ENCODE results near the gene TSPAN18.

TSPAN18 gene

GRCh38 chr11:44752300-44752699 is 25.5 kb downstream of the TSPAN18 start:
- no peak for TF ChIP-seq POLR2A (IDR thresholded peaks at IDR 0.05; ENCODE audit: low read length)
- TF ChIP-seq GATA1 (IDR thresholded peaks at IDR 0.05; ENCODE audit: low read depth, low read length): no peak
- no peak for DNase-seq

GRCh38 chr11:44752713-44753112 is 26.0 kb downstream of the TSPAN18 start:
- no peak for DNase-seq
- TF ChIP-seq GATA1 (IDR thresholded peaks at IDR 0.05; ENCODE audit: low read depth, low read length) (no peak), POLR2A (IDR thresholded peaks at IDR 0.05; ENCODE audit: low read length) (no peak)

GRCh38 chr11:44753961-44754645 is 27.3 kb downstream of the TSPAN18 start:
- no peak for TF ChIP-seq POLR2A (IDR thresholded peaks at IDR 0.05; ENCODE audit: low read length)
- TF ChIP-seq GATA1 (IDR thresholded peaks at IDR 0.05; ENCODE audit: low read depth, low read length): no peak
- no peak for DNase-seq

- TF ChIP-seq POLR2A (IDR thresholded peaks at IDR 0.05; ENCODE audit: low read length): no peak
- no peak for TF ChIP-seq GATA1 (IDR thresholded peaks at IDR 0.05; ENCODE audit: low read depth, low read length)
- no peak for DNase-seq
These were observed 28.3 kb downstream of the TSPAN18 start for GRCh38 chr11:44754876-44755555.

DNA sequence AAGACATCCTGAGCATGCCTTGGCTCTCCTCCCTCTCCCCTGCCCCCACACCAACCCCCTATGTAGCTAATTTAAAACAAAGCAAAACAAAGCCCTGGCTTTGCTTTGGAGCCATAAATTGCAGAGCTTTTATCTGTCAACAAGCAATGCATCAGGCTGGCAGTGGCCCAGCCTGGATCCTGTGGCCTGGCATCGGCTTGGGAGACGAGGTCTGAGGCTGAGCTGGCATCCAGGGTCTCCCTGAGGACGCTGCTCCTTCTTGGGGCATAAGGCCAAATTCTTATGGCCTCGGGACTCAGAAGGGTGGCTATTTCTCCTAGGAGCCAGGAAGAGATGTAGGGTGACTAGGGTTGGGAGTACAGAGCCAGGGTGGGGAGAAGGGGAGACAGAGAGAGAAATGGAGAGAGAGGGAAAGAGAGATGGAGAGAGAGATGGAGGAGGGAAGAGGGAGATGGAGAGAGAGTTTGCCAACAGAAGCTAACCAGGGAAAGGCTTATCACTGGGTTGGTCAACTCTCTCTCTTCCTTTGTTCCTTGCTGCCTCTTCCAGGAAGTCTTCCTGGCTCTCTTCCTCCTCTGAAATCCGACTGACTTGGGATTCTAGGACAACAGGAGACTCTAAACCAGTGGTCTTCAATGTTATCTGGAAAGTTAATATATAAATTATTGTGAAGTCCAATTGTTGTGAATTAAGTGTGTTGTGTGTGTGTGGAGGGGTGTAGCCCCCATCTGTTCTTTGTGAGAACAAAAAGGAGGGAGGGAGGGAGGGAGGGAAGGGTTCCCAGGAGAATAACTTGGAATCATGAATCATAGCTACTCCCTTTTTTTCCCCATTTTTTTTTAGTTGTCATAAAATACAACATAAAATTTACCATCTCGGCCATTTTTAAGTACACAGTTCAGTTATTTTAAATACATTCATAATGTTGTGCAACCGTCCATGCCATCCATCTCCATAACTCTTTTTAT is 29.1 kb downstream of the TSPAN18 start:
- no peak for DNase-seq
- TF ChIP-seq GATA1 (IDR thresholded peaks at IDR 0.05; ENCODE audit: low read depth, low read length) (no peak), POLR2A (IDR thresholded peaks at IDR 0.05; ENCODE audit: low read length) (no peak)

- TF ChIP-seq POLR2A (IDR thresholded peaks at IDR 0.05; ENCODE audit: low read length) (no peak), GATA1 (IDR thresholded peaks at IDR 0.05; ENCODE audit: low read depth, low read length) (no peak)
These were observed 32.2 kb downstream of the TSPAN18 start for GRCh38 chr11:44758983-44759382.

DNA sequence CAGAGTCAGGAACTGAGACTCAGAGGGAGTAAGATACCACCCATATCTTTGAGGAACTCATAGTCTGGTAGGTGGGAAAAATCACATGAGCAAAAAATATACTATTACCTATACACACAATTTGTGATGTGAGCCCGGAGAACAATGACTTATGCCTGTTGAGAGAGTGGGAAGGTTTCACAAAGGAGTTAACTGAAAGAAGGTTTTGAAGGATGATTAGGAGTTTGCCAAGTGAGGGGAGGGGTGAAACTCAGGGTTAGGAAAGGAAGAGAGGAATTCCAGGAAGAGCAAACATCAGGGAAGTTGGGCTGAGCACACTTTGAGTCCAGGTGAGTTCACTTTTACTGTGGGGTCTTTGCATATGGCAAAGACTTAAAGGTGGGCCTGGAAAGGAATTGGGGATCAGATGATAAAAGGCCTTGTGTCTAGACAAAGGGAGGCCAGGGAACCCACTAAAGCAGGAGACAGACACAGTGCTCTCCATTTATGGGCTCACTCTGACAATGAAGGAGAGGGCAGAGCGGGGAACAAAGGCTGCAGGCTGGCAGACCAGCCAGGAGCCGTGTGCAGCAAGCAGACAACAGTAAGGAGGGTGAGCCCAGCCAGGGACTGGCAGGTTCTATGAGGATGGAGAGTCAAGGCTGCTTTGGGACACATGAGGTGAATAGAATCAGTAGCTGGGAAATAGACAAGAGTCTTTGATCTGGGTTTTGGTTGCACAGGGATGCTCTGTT is 33.1 kb downstream of the TSPAN18 start:
- DNase-seq: no peak
- TF ChIP-seq GATA1 (IDR thresholded peaks at IDR 0.05; ENCODE audit: low read depth, low read length) (no peak), POLR2A (IDR thresholded peaks at IDR 0.05; ENCODE audit: low read length) (no peak)

More at GRCh38 chr11:44758983-44759382, 32.2 kb downstream of the TSPAN18 start:
- no peak for DNase-seq

- no peak for TF ChIP-seq POLR2A (IDR thresholded peaks at IDR 0.05; ENCODE audit: low read length)
- no peak for TF ChIP-seq GATA1 (IDR thresholded peaks at IDR 0.05; ENCODE audit: low read depth, low read length)
- no peak for DNase-seq
These were observed 33.7 kb downstream of the TSPAN18 start for GRCh38 chr11:44760477-44760872.

GRCh38 chr11:44760917-44761550 is 34.3 kb downstream of the TSPAN18 start:
- peak; percentile 64 to 74 for DNase-seq
- no peak for TF ChIP-seq GATA1 (IDR thresholded peaks at IDR 0.05; ENCODE audit: low read depth, low read length)
- no peak for TF ChIP-seq POLR2A (IDR thresholded peaks at IDR 0.05; ENCODE audit: low read length)

DNA sequence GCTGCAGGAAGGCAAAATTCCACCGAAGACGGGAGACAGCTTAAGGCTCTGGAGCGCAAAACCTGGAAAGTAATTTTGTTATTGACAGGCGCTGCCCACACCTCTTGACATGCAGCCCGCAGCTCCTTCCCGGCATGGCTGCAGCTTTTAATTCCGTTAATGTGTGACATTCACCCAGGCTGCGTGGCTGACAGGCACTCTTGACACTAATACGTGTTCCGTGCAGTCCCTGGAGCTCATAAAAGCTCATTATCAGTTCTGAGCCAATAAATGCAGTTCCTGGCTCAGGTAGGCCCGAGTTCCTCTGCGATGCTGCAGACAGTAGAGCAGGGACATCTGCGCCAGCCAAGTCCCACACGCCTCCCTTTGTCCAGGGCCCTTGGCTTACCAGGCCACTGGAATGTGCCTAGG is 34.8 kb downstream of the TSPAN18 start:
- DNase-seq: no peak
- TF ChIP-seq GATA1 (IDR thresholded peaks at IDR 0.05; ENCODE audit: low read depth, low read length) (no peak), POLR2A (IDR thresholded peaks at IDR 0.05; ENCODE audit: low read length) (no peak)

GRCh38 chr11:44763121-44763820 is 36.5 kb downstream of the TSPAN18 start:
- no peak for DNase-seq
- TF ChIP-seq POLR2A (IDR thresholded peaks at IDR 0.05; ENCODE audit: low read length) (no peak), GATA1 (IDR thresholded peaks at IDR 0.05; ENCODE audit: low read depth, low read length) (no peak)

- TF ChIP-seq GATA1 (IDR thresholded peaks at IDR 0.05; ENCODE audit: low read depth, low read length) (no peak), POLR2A (IDR thresholded peaks at IDR 0.05; ENCODE audit: low read length) (no peak)
- DNase-seq: no peak
These were observed 37.8 kb downstream of the TSPAN18 start for GRCh38 chr11:44764583-44764982.

Data from erythroblast (primary cell).